GM18951 (cell line): ENCODE results near the gene GOLGA8M.
"Not testable (repeated sequence)": the region's sequence is repeated elsewhere in the genome, so short reads cannot be mapped to it uniquely, and the experiment has no call there.

Source experiments
- POLR2A ChIP-seq: IDR thresholded peaks from 4 replicates; pipeline ENCODE4 v1.6.1; 2011; ENCODE audit warnings: mild to moderate bottlenecking; ENCODE audit not compliant: insufficient read length, insufficient read depth; ENCODE audit errors: extremely low read depth
- in situ Hi-C: fragments of 300-500 bp; cut with MboI; formaldehyde crosslinking; loops from one replicate; pipeline ENCODE4 v1.12.0; 2022; ENCODE audit warnings: low sequenced_read_pairs, mixed read lengths, inconsistent platforms; ENCODE audit not compliant: unreplicated experiment

GOLGA8M gene, protein sequence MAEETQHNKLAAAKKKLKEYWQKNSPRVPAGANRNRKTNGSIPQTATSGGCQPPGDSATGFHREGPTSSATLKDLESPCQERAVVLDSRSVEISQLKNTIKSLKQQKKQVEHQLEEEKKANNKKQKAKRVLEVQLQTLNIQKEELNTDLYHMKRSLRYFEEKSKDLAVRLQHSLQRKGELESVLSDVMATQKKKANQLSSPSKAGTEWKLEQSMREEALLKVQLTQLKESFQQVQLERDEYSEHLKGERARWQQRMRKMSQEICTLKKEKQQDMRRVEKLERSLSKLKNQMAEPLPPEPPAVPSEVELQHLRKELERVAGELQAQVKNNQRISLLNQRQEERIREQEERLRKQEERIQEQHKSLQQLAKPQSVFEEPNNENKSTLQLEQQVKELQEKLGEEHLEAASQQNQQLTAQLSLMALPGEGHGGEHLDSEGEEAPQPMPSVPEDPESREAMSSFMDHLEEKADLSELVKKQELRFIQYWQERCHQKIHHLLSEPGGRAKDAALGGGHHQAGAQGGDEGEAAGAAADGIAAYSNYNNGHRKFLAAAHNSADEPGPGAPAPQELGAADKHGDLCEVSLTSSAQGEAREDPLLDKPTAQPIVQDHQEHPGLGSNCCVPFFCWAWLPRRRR

DNA sequence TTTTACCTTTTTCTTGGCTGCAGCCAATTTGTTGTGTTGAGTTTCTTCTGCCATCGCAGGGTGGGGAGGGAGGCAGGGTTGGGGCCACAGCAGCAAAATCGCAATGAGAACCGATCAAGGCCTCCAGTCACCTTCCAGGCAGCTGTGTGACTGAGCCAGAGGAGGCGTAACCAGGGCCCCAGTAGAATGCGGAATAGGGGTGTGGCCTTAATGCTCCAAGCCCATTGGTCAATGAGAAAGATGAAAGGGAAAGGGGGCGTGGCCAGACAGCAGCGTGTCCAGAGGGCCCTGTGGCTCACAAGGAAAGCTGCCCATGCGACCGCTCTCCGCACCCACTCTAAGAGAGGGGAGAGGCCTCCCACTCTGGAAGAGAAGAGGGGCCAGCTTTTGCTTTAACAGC is at the start of gene GOLGA8M:
Gene GOLGA8M (minus strand): TSS at position 152 of the 400 bp plus-strand sequence. CDS start 98 bp downstream, at position 54.
- in situ Hi-C loops, result not testable (repeated sequence)

DNA sequence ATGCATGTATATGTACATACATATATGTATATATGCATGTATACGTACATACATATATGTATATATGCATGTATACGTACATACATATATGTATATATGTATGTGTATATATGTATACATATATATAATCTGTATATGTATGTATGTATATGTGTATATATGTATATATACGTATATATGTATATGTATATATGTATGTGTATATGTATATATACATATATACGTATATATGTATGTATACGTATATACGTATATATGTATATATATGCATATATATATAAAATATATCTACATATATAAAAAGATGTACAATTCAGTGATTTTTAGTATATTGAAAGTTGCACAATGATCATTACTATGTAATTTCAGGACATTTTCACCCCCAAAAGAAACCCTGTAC is 30.7 kb upstream of the GOLGA8M start:
- in situ Hi-C loops, result not testable (repeated sequence)

DNA sequence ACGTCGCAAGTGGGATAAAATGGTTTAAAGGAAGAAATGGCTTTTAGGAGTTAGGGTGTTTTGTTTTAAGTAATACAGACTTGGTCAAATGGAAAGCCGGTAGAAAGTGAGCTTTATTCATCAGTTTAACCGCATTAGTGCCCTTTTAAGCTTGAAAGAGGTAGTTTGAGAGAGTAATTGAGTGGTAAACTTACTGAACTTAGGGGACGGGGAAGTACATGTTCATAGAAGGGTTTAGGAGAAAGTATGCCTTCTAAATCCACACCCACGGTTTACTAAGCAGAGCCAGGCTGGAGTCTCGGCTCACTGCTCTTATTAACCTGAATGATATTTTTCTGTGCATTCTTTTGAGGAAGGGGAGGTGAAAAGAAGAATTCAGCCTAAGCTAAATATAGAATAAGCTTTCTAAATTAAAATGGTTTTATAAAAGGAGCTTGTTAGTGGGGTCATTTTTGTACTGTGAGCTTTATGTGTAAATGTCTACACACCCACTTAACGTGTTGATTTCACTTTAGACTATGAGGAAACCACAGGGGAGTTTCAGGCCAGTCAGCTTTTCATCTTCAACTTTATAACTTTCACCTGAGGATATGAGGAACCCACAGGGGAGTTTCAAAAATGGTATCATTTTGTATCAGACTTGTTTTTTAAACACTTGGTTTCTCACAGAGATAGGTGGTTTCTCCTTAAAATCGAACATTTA is 26.5 kb upstream of the GOLGA8M start:
- in situ Hi-C loops, result not testable (repeated sequence)

DNA sequence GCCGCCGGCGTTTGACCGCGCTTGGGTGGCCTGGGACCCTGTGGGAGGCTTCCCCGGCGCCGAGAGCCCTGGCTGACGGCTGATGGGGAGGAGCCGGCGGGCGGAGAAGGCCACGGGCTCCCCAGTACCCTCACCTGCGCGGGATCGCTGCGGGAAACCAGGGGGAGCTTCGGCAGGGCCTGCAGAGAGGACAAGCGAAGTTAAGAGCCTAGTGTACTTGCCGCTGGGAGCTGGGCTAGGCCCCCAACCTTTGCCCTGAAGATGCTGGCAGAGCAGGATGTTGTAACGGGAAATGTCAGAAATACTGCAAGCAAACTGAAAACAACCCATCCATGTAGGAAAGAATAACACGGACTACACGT is 26.0 kb upstream of the GOLGA8M start:
- in situ Hi-C loops, result not testable (repeated sequence)

DNA sequence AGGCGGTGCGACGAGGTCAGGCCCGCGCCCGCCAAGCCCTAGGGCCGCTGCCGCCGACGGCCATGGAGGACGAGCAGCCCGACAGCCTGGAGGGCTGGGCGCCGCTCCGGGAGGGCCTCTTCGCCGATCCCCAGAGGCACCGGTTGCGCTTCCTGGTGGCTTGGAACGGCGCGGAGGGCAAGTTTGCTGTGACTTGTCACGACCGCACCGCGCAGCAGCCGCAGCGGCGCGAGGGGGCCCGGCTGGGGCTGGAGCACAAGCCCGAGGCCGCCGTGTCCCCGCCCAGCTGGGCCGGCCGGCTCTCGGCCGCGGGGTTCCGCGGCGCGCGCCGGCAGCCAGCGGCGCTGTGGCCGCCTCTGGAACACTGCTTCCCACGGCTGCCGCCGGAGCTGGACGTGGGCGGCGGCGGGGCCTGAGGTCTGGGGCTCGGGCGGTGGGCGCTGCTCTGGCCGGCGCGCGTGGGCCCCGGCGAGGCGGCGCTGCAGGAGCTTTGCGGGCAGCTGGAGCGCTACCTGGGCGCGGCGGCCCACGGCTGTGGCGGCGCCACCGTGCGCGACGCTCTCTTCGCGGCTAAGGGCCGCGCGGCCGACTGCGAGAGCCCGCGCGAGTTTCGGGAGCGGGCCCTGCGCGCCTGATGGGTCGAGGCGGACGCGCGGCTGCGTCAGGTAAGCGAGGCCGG is 25.4 kb upstream of the GOLGA8M start:
- in situ Hi-C loops, result not testable (repeated sequence)

DNA sequence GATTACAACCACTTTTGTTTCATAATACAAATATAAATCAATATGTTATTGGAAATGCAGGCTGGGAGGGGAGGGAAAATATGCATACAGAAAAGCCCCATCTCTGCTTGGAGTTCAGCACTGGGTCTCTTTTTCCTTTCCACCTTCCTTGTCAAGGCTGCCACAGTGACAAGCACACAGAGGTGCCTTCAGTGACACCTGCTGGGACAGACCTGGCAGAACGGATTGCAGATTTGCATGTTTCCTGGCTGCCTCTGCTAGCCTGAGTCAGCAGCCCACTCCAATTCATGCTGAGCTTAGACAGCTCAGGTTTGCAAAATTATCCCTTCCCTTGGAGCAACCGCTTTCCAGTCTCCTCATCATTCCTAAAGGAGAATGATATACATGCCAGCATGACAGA is 15.8 kb upstream of the GOLGA8M start:
- in situ Hi-C loops, result not testable (repeated sequence)

DNA sequence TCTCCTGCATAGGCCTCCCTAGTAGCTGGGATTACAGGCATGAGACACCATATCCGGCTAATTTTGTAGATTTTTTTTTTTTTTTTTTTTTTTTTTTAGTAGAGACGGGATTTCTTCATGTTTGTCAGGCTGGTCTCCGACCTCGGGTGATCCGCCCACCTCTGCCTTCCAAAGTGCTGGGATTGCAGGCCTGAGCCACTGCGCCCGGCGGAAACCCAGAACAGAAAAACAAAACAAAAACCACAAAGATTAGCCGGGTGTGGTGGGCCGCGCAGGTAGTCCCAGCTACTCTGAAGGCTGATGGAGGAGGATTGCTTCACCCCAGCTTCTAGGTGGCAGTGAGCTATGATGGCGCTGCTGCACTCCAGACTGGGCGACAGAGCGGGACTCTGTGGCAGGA is 14.8 kb upstream of the GOLGA8M start:
- in situ Hi-C loops, result not testable (repeated sequence)

DNA sequence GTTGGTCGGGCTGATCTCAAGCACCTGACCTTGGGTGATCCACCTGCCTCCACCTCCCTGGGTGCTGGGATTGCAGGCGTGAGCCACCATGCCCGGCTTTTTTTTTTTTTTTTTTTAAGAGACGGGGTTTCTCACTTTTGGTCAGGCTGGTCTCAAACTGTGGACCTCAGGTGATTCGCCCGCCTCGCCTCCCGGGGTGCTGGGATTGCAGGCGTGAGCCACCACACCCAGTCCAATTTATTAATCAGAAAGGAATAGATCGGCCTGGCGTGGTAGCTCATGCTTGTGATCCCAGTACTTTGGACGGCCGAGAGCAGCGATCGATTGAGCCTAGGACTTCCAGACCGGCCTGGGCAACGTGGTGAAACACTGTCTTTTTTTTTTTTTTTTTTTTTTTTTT is 13.9 kb upstream of the GOLGA8M start:
- TF ChIP-seq POLR2A, result no peak
- in situ Hi-C loops, result no loop called here

DNA sequence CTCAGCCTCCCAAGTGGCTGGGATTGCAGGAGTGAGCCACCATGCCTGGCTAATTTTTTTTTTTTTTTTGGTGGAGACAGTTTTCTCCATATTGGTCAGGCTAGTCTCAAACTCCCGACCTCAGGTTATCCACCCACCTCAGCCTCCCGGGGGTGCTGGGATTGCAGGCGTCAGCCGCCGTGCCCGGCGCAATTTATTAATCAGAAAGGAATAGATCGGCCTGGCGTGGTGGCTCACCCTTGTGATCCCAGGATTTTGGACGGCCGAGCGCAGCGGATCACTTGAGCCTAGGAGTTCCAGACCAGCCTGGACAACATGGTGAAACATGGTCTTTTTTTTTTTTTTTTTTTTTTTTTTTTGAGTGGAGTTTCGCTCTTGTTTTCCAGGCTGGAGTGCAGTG is 13.3 kb upstream of the GOLGA8M start:
- in situ Hi-C loops, result no loop called here
- TF ChIP-seq POLR2A, result no peak

DNA sequence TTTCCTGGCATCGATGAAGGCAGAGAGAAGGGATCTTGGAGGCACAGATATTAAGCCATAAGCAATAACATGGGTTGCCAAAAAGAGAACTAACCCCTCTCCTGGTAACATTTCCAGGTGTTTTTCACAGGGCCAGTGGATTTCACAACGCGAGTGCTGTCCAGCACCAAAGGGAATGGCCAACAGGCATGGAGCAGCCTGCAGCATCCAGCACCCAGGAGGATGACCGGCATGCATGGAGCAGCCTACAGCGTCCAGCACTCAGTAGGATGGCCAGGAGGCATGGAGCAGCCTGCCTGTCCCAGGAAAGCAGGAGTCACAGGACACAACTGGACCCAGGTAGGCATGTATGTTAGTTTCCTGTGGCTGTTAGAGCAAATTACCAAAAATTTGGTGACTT is 11.8 kb upstream of the GOLGA8M start:
- in situ Hi-C loops, result not testable (repeated sequence)

DNA sequence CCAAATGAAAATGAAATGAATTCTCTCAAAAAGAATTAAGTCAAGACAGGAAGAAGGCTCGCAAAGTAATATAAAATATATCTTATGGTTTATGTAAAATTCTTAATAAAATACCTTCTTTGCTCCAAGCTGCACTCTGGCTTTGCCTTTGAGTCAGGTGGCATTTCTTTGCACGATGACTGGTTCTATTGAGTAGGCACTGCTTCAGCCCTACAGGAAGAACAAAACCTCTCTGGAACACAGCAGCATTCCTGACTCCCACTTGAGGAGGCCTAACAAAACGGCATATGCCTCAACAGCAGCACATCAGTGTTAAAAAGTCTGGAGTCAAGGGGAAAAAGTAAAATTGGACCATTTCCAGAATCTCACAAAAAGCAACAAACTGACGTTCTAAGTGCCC is 7.4 kb upstream of the GOLGA8M start:
- in situ Hi-C loops, result not testable (repeated sequence)

DNA sequence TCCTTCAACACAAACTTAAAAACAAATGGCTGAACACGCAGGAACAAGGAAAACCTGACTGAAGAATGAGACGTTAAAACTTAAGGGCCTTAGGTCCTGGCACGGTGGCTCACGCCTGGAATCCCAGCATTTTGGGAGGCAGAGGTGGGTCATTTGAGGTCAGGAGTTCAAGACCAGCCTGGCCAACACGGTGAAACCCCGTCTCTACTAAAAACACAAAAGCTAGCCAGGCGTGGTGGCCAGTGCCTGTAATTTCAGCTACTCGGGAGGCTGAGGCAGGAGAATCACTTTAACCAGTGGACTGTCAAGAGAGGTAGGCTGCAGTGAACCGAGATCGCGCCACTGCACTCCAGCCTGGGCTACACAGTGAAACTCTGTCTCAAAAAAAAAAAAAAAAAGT is 6.4 kb upstream of the GOLGA8M start:
- in situ Hi-C loops, result not testable (repeated sequence)

DNA sequence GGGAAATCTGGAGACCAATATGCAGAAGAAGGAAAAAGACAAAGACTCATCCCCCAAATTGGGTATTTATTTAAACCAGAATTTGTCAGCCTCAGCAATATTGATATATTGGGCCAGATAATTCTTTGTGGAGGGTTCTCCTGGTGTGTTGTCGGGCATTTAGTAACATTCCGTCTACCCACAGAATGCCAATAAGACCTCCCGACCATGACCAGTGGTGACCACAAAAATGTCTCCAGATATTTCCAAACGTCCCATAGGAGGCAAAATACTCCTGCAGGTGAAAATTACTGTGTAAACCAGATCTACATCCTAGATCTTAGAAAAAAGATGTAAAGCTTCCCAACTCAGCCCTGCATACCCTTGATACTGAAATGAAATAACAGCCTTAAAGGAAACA is 2.0 kb upstream of the GOLGA8M start:
- in situ Hi-C loops, result not testable (repeated sequence)

DNA sequence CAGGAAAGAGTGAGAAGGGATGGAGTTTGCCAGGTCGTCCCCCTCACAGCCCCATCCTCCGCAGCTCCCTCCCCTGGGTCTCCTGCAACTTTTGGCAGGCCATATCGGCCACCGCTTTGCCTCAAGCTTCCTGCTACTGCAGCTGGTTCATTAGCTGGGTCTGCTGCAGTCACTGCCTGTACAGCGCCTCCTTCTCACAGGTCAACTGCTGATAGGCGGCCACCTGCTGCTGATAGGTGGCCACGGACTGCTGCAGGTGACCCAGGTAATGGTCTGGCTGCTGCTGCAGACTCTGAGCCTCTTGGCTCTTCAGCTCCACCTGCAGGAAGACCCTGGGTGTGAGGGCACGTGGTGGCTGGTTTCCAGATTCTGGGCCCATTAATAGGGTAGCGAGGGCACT is 8.3 kb downstream of the GOLGA8M start:
- in situ Hi-C loops, result not testable (repeated sequence)

DNA sequence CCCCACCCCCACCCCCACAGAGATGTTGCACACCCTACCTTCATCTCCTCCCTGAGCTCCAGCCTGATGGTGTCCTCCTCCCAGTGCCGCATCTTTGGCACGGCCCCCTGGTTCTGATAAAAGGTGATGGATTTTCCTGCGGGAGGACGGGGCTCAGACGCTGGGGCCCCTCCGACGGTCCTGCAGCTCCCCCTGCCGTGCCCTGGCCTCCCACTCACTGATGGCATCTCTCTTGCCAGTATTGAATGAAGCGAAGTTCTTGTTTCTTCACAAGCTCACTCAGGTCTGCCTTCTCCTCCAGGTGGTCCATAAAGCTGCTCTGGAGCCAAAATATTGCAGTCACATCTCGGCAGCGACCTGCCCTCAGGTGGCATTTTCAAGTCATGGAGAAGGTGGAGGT is 9.8 kb downstream of the GOLGA8M start:
- in situ Hi-C loops, result not testable (repeated sequence)

DNA sequence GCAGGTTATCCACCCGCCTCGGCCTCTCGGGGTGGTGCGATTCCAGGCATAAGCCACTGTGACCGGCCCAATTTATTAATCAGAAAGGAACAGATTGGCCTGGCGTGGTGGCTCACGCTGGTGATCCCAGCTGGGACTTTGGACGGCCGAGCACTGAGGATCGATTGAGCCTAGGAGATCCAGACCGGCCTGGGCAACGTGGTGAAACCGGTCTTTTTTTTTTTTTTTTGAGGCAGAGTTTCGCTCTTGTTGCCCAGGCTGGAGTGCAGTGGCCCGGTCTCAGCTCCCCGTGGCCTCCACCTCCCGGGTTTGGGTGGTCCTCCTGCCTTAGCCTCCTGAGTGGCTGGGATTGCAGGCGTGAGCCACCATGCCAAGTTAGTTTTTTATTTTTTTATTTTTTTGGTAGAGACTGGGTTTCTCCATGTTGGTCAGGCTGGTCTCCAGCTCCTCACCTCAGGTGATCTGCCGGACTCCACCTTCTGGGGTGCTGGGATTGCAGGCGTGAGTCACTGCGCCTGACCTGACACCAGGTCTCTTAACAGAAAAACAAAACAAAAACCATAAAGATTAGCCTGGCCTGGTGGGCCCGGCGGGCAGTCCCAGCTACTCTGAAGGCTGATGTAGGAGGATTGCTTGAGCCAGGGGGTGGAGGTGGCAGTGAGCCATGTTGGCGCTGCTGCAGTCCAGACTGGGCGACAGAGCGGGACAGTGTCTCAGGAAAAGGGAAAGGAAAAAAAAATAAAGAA is 18.0 kb downstream of the GOLGA8M start:
- in situ Hi-C loops, result not testable (repeated sequence)

DNA sequence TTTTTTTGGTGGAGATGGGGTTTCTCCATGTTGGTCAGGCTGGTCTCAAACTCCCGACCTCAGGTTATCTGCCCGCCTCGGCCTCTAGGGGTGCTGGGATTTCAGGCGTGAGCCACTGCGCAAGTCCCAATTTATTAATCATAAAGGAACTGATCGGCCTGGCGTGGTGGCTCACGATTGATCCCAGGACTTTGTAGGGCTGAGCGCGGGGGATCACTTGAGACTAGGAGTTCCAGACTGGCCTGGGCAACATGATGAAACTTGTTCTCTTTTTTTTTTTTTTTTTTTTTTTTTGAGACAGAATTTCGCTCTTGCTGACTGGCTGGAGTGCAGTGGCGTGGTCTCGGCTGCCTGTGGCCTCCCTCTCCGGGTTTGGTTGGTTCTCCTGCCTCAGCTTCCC is 19.2 kb downstream of the GOLGA8M start:
- in situ Hi-C loops, result not testable (repeated sequence)

DNA sequence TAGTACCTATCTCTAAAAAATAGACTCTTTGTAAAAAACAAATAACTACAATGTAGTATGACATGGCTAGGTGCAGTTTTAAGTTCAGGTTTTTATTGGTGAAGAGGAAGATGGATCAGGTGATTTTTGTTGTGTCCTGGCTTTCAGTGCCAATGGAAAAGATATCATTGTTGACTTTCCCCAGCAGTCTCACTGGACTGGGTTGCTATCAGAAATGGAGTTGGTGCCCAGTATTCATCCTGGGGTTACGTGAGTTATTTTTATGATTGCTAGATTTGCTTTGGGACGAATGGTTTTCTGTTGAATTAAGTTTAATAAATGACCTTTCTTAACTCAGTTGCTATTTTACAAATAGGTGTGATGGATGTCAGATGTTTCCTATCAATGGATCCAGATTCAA is 38.7 kb downstream of the GOLGA8M start:
- in situ Hi-C loops, result not testable (repeated sequence)

DNA sequence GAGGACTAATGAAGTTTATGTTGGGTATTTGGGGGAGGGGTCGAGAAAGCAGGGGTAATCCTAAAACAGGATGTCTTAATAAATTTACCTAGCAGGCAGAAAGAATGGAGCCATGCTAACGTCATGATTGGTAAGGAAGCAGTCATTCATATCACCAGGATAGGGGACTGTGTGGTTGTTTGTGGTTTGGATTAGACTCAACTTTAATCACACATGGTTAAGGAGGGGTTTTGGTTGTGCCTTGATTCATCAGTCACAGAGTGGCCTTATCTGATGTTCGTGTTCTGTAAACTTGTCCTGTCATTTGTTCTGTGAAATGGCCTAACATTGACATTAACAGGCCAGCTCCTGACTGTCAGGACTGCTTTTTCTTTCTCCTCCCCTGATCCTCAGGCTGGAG is 40.1 kb downstream of the GOLGA8M start:
- in situ Hi-C loops, result not testable (repeated sequence)
